Measurements from ENCODE around the gene SAMD4A.

The SAMD4A gene

GRCh38 chr14:54715239-54715638 is 148.3 kb downstream of the SAMD4A start:
- no peaks in the 10 kb centered on the region for H3K4me1 ChIP-seq (ENCODE audit: control insufficient read depth, low read depth, low read length)
- no peak overlapping the region for H3K9ac ChIP-seq (ENCODE audit: low read length)
- H3K9me3 ChIP-seq (ENCODE audit: control insufficient read depth, low read depth, low read length): no peaks in the 10 kb centered on the region
- H3K4me3 ChIP-seq (ENCODE audit: low read length): no peak overlapping the region
- H3K27ac ChIP-seq (ENCODE audit: low read length): no peak overlapping the region
- no peaks in the 10 kb centered on the region for H3K36me3 ChIP-seq (ENCODE audit: control insufficient read depth, low read depth, low read length)
- H3K27me3 ChIP-seq (ENCODE audit: control insufficient read depth, insufficient read depth, low read length): no peaks in the 10 kb centered on the region

GRCh38 chr14:54715811-54716210 is 148.9 kb downstream of the SAMD4A start:
- no peaks in the 10 kb centered on the region for H3K36me3 ChIP-seq (ENCODE audit: control insufficient read depth, low read depth, low read length)
- H3K9me3 ChIP-seq (ENCODE audit: control insufficient read depth, low read depth, low read length): no peaks in the 10 kb centered on the region
- H3K27ac ChIP-seq (ENCODE audit: low read length): no peak overlapping the region
- no peak overlapping the region for H3K4me3 ChIP-seq (ENCODE audit: low read length)
- H3K9ac ChIP-seq (ENCODE audit: low read length): no peak overlapping the region
- H3K27me3 ChIP-seq (ENCODE audit: control insufficient read depth, insufficient read depth, low read length): no peaks in the 10 kb centered on the region
- no peaks in the 10 kb centered on the region for H3K4me1 ChIP-seq (ENCODE audit: control insufficient read depth, low read depth, low read length)

GRCh38 chr14:54716862-54717261 is 149.9 kb downstream of the SAMD4A start:
- Histone ChIP-seq H3K9ac (ENCODE audit: low read length) (no peak overlapping the region), H3K4me3 (ENCODE audit: low read length) (no peak overlapping the region), H3K27me3 (ENCODE audit: control insufficient read depth, insufficient read depth, low read length) (no peaks in the 10 kb centered on the region), H3K27ac (ENCODE audit: low read length) (no peak overlapping the region), H3K9me3 (ENCODE audit: control insufficient read depth, low read depth, low read length) (no peaks in the 10 kb centered on the region), H3K36me3 (ENCODE audit: control insufficient read depth, low read depth, low read length) (no peaks in the 10 kb centered on the region), H3K4me1 (ENCODE audit: control insufficient read depth, low read depth, low read length) (no peaks in the 10 kb centered on the region)

GRCh38 chr14:54718046-54718445 is 151.1 kb downstream of the SAMD4A start:
- Histone ChIP-seq H3K27me3 (ENCODE audit: control insufficient read depth, insufficient read depth, low read length) (no peaks in the 10 kb centered on the region), H3K36me3 (ENCODE audit: control insufficient read depth, low read depth, low read length) (no peaks in the 10 kb centered on the region), H3K27ac (ENCODE audit: low read length) (no peak overlapping the region), H3K9ac (ENCODE audit: low read length) (no peak overlapping the region), H3K4me1 (ENCODE audit: control insufficient read depth, low read depth, low read length) (no peaks in the 10 kb centered on the region), H3K4me3 (ENCODE audit: low read length) (no peak overlapping the region), H3K9me3 (ENCODE audit: control insufficient read depth, low read depth, low read length) (no peaks in the 10 kb centered on the region)

GRCh38 chr14:54719406-54719805 is 152.5 kb downstream of the SAMD4A start:
- H3K9ac ChIP-seq (ENCODE audit: low read length): no peak overlapping the region
- no peaks in the 10 kb centered on the region for H3K36me3 ChIP-seq (ENCODE audit: control insufficient read depth, low read depth, low read length)
- no peaks in the 10 kb centered on the region for H3K27me3 ChIP-seq (ENCODE audit: control insufficient read depth, insufficient read depth, low read length)
- H3K27ac ChIP-seq (ENCODE audit: low read length): no peak overlapping the region
- no peaks in the 10 kb centered on the region for H3K9me3 ChIP-seq (ENCODE audit: control insufficient read depth, low read depth, low read length)
- H3K4me1 ChIP-seq (ENCODE audit: control insufficient read depth, low read depth, low read length): no peaks in the 10 kb centered on the region
- no peak overlapping the region for H3K4me3 ChIP-seq (ENCODE audit: low read length)

- no peaks in the 10 kb centered on the region for H3K4me1 ChIP-seq (ENCODE audit: control insufficient read depth, low read depth, low read length)
- H3K27ac ChIP-seq (ENCODE audit: low read length): no peak overlapping the region
Measured at GRCh38 chr14:54722791-54723432, 156.0 kb downstream of the SAMD4A start.

GRCh38 chr14:54724123-54724522 is 157.2 kb downstream of the SAMD4A start:
- Histone ChIP-seq H3K9ac (ENCODE audit: low read length) (no peak overlapping the region), H3K4me3 (ENCODE audit: low read length) (no peak overlapping the region), H3K27me3 (ENCODE audit: control insufficient read depth, insufficient read depth, low read length) (no peaks in the 10 kb centered on the region), H3K27ac (ENCODE audit: low read length) (no peak overlapping the region), H3K9me3 (ENCODE audit: control insufficient read depth, low read depth, low read length) (no peaks in the 10 kb centered on the region), H3K4me1 (ENCODE audit: control insufficient read depth, low read depth, low read length) (no peaks in the 10 kb centered on the region), H3K36me3 (ENCODE audit: control insufficient read depth, low read depth, low read length) (no peaks in the 10 kb centered on the region)

More at GRCh38 chr14:54722791-54723432, 156.0 kb downstream of the SAMD4A start:
- Histone ChIP-seq H3K9me3 (ENCODE audit: control insufficient read depth, low read depth, low read length) (no peaks in the 10 kb centered on the region), H3K4me3 (ENCODE audit: low read length) (no peak overlapping the region), H3K36me3 (ENCODE audit: control insufficient read depth, low read depth, low read length) (no peaks in the 10 kb centered on the region), H3K9ac (ENCODE audit: low read length) (no peak overlapping the region), H3K27me3 (ENCODE audit: control insufficient read depth, insufficient read depth, low read length) (no peaks in the 10 kb centered on the region)

- H3K9me3 ChIP-seq (ENCODE audit: control insufficient read depth, low read depth, low read length): no peaks in the 10 kb centered on the region
- H3K27ac ChIP-seq (ENCODE audit: low read length): no peak overlapping the region
- H3K4me3 ChIP-seq (ENCODE audit: low read length): no peak overlapping the region
- no peaks in the 10 kb centered on the region for H3K4me1 ChIP-seq (ENCODE audit: control insufficient read depth, low read depth, low read length)
- no peaks in the 10 kb centered on the region for H3K27me3 ChIP-seq (ENCODE audit: control insufficient read depth, insufficient read depth, low read length)
- H3K36me3 ChIP-seq (ENCODE audit: control insufficient read depth, low read depth, low read length): no peaks in the 10 kb centered on the region
- H3K9ac ChIP-seq (ENCODE audit: low read length): no peak overlapping the region
Measured at GRCh38 chr14:54724676-54725325, 157.9 kb downstream of the SAMD4A start.

- no peak overlapping the region for H3K9ac ChIP-seq (ENCODE audit: low read length)
Measured at GRCh38 chr14:54725998-54726397, 159.1 kb downstream of the SAMD4A start.

GRCh38 chr14:54727929-54728328 is 161.0 kb downstream of the SAMD4A start:
- Histone ChIP-seq H3K9me3 (ENCODE audit: control insufficient read depth, low read depth, low read length) (no peaks in the 10 kb centered on the region), H3K9ac (ENCODE audit: low read length) (no peak overlapping the region), H3K27me3 (ENCODE audit: control insufficient read depth, insufficient read depth, low read length) (no peaks in the 10 kb centered on the region), H3K4me1 (ENCODE audit: control insufficient read depth, low read depth, low read length) (peaks cover 7% of the 10 kb centered on the region), H3K27ac (ENCODE audit: low read length) (no peak overlapping the region), H3K36me3 (ENCODE audit: control insufficient read depth, low read depth, low read length) (no peaks in the 10 kb centered on the region), H3K4me3 (ENCODE audit: low read length) (no peak overlapping the region)

More at GRCh38 chr14:54725998-54726397, 159.1 kb downstream of the SAMD4A start:
- H3K4me1 ChIP-seq (ENCODE audit: control insufficient read depth, low read depth, low read length): peaks cover 7% of the 10 kb centered on the region
- H3K9me3 ChIP-seq (ENCODE audit: control insufficient read depth, low read depth, low read length): no peaks in the 10 kb centered on the region
- H3K4me3 ChIP-seq (ENCODE audit: low read length): no peak overlapping the region
- no peak overlapping the region for H3K27ac ChIP-seq (ENCODE audit: low read length)
- H3K27me3 ChIP-seq (ENCODE audit: control insufficient read depth, insufficient read depth, low read length): no peaks in the 10 kb centered on the region
- no peaks in the 10 kb centered on the region for H3K36me3 ChIP-seq (ENCODE audit: control insufficient read depth, low read depth, low read length)

GRCh38 chr14:54728700-54729527 is 162.0 kb downstream of the SAMD4A start:
- no peak overlapping the region for H3K27ac ChIP-seq (ENCODE audit: low read length)
- H3K4me3 ChIP-seq (ENCODE audit: low read length): no peak overlapping the region
- H3K27me3 ChIP-seq (ENCODE audit: control insufficient read depth, insufficient read depth, low read length): no peaks in the 10 kb centered on the region
- no peak overlapping the region for H3K9ac ChIP-seq (ENCODE audit: low read length)
- no peaks in the 10 kb centered on the region for H3K9me3 ChIP-seq (ENCODE audit: control insufficient read depth, low read depth, low read length)
- peaks cover 7% of the 10 kb centered on the region for H3K4me1 ChIP-seq (ENCODE audit: control insufficient read depth, low read depth, low read length)
- no peaks in the 10 kb centered on the region for H3K36me3 ChIP-seq (ENCODE audit: control insufficient read depth, low read depth, low read length)

Data from iPS-18a (cell line).